Pancreas (tissue), 10 donors: ENCODE results near the gene COL6A1. TPM values are rescaled to one million over a fixed set of nuclear protein-coding genes. Genes with fewer than 3 reads are reported as not detected.

ENCODE experiments used
- ATAC-seq, 4 donors: fragments of 200-7000 bp; cut with Tn5 transposase; one replicate each; pipeline versions ENCODE4 v1.8.0 to v1.9.1; 2020; ENCODE audit warnings: mild to moderate bottlenecking in 4 of 4, moderate library complexity in 4 of 4
- DNase-seq, 6 donors: peaks; one replicate each; pipeline ENCODE4 v3.0.0-alpha.2; 2020
- FAIRE-seq: peaks from 2 replicates; lab custom pipeline; 2012; peaks lifted over from hg19 to GRCh38; lab: Jason Lieb, UNC
- H3K27ac ChIP-seq, 4 donors: fragments of 200-600 bp; sonication (generic); 1 replicate in 3 of 4; 2 replicates in 1 of 4; pipeline versions ENCODE4 v1.5.0 to v1.8.0; 2020
- H3K27me3 ChIP-seq, 4 donors: fragments of 200-600 bp; one replicate each; pipeline ENCODE4 v1.8.0; 2021
- H3K36me3 ChIP-seq, 3 donors: fragments of 200-600 bp; sonication (generic) in 1 of 3; one replicate each; pipeline versions ENCODE4 v1.5.0 to v1.8.0; 2020 to 2021
- H3K4me1 ChIP-seq, 3 donors: fragments of 200-600 bp; one replicate each; pipeline ENCODE4 v1.8.0; 2021
- H3K4me3 ChIP-seq, 4 donors: fragments of 200-600 bp; sonication (generic) in 2 of 4; one replicate each; pipeline versions ENCODE4 v1.5.0 to v1.8.0; 2020 to 2021
- H3K9me3 ChIP-seq, 4 donors: fragments of 200-600 bp; one replicate each; pipeline ENCODE4 v1.8.0; 2021
- WGBS, 2 donors: extraction: QIAGEN DNeasy Blood & Tissue Kit; methylation state at CpG; one replicate each; pipeline ENCODE4 v1.1.7; 2013; 5-methylcytosine and 5-hydroxymethylcytosine counted together
- intact Hi-C, 3 donors: fragments of 100-400 bp; cut with DNase I; formaldehyde crosslinking; loops; one replicate each; pipeline versions ENCODE4 v1.11.1 to v1.14.2; 2022
- polyA plus RNA-seq, 2 donors: library from polyadenylated mRNA; stranded (reverse); fragments of 200-250 nt; gene quantifications; one replicate each; pipeline ENCODE4 v1.2.3, GENCODE V29; 2013
- total RNA-seq, 6 donors: library from RNA; stranded (reverse); fragmentation: NEBNext Ultra II Directional in 4 of 6; extraction: Animal tissue kit (Norgen Biotek cat#: 25700) in 4 of 6; gene quantifications; one replicate each; pipeline versions ENCODE4 v1.2.1 to v1.2.4, GENCODE V29; 2021 to 2023
- TF ChIP-seq, protein P1 (sequence below), 4 donors: fragments of 200-600 bp; sonication (generic) in 3 of 4; IDR thresholded peaks; one replicate each; pipeline versions ENCODE4 v1.5.0 to v1.8.0; 2021; ENCODE audit warnings: antibody characterized with exemption in 4 of 4
- donor health status: healthy with polysubstance abuse.
- donor health status: DM: no; HTN: no; CAD: no; lungs with moderate emphysema.
- donor health status: DM: no; HTN: no; CAD: no.
- donor health status: control.
- donor health status: control.
- donor health status: Bipolar disorder and iron deficiency.
- donor health status: DM: yes; HTN: yes; CAD: no.
- donor health status: DM: no; HTN: no; CAD: no.
- donor health status: DM: no; HTN: no; CAD: no.
- donor health status: DM: yes; HTN: yes; CAD: no.

COL6A1 gene
- total and polyA plus RNA-seq, 8 donors = 22.9 to 131 (median 61.2) TPM

DNA sequence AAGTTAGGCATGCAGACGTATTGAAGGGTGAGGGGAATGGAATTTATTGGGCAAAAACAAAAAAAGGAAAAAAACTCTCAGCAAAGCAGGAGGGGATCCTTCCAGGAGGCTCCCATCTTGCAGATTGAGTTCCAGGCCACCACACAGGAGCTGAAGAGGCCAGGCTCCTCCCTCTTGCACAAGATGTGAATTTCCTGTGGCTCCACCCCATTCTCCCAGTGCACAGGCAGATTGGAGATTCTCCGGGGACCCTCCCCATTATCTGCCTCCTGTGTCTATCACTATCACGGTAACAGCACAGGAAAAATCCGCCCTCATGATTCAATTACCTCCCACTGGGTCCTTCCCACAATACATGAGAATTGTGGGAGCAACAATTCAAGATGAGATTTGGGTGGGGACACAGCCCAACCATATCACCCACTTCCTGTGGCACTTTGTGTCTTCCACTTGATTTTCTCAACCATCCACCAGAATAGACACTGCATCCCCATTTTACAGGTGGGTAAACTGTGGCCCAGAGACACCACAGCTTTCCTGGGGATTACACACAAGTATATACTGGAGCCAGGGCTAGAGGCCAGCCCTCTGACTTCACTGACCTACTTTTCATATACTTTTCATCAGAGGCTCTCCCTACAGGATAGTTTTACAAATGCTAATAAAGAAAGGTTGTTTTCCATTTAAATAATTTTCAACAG lies 18.9 kb upstream of the COL6A1 start:
- Histone ChIP-seq H3K4me1 (no peaks in the 10 kb centered on the region), H3K36me3 (no peaks in the 10 kb centered on the region), H3K27me3 (no peaks in the 10 kb centered on the region), H3K27ac (no peak overlapping the region), H3K4me3 (no peak overlapping the region), H3K9me3 (no peaks in the 10 kb centered on the region)
- FAIRE-seq = no peak
- ATAC-seq = no peak
- TF ChIP-seq, protein P1, sequence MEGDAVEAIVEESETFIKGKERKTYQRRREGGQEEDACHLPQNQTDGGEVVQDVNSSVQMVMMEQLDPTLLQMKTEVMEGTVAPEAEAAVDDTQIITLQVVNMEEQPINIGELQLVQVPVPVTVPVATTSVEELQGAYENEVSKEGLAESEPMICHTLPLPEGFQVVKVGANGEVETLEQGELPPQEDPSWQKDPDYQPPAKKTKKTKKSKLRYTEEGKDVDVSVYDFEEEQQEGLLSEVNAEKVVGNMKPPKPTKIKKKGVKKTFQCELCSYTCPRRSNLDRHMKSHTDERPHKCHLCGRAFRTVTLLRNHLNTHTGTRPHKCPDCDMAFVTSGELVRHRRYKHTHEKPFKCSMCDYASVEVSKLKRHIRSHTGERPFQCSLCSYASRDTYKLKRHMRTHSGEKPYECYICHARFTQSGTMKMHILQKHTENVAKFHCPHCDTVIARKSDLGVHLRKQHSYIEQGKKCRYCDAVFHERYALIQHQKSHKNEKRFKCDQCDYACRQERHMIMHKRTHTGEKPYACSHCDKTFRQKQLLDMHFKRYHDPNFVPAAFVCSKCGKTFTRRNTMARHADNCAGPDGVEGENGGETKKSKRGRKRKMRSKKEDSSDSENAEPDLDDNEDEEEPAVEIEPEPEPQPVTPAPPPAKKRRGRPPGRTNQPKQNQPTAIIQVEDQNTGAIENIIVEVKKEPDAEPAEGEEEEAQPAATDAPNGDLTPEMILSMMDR (IDR thresholded peaks at IDR 0.05) = no peak
- DNase-seq = no peak
- intact Hi-C loops = no loop called here
- WGBS, 2 donors = 56 to 59% methylated on average over 4 of the region's 4 CpGs

DNA sequence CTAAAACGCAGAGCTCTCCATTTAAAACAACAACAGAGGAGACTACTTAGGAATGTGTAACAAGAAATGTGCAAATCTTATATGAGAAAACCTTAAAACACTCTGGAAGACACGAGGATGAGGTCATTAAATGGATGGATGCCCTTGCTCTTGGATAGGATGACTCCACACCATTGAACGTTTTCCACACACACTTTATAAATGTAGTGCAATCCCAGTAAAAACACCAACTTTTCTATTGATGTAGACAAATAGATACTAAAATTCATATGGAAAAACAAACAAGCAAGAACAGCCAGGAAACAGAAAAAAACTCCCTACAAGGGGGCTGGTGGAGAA lies 18.4 kb upstream of the COL6A1 start:
- no peak for ATAC-seq
- Histone ChIP-seq H3K4me1 (no peaks in the 10 kb centered on the region), H3K4me3 (no peak overlapping the region), H3K27ac (no peak overlapping the region), H3K36me3 (no peaks in the 10 kb centered on the region), H3K27me3 (no peaks in the 10 kb centered on the region), H3K9me3 (no peaks in the 10 kb centered on the region)
- TF ChIP-seq, protein P1 (IDR thresholded peaks at IDR 0.05) = no peak
- DNase-seq = no peak
- intact Hi-C loops = no loop called here
- 36 to 57% methylated on average over 3 of the region's 3 CpGs for WGBS, 2 donors
- FAIRE-seq = no peak

DNA sequence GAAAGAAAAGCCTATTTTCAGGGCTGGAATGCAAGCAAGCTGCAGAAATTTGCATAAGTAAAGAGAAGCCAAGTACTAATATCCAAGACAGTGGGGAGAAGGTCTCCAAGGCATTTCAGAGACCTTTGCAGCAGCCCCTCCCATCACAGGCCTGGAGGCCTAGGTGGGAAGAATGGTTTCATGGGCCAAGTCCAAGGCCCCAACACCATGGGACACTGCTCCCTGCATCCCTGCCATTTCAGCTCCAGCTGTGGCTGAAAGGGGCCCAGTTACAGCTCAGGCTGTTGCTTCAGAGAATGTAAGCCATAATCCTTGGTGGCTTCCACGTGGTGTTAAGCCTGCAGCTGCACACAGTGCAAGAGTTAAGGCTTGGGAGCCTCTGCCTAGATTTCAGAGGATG lies 16.9 kb upstream of the COL6A1 start:
- ATAC-seq = no peak
- DNase-seq = no peak
- intact Hi-C loops = no loop called here
- Histone ChIP-seq H3K4me3 (no peak overlapping the region), H3K27me3 (no peaks in the 10 kb centered on the region), H3K27ac (no peak overlapping the region), H3K4me1 (no peaks in the 10 kb centered on the region), H3K36me3 (no peaks in the 10 kb centered on the region), H3K9me3 (no peaks in the 10 kb centered on the region)
- WGBS, 2 donors = 30 to 31% methylated on average over 1 of the region's 1 CpG
- FAIRE-seq = no peak
- TF ChIP-seq, protein P1 (IDR thresholded peaks at IDR 0.05) = no peak

DNA sequence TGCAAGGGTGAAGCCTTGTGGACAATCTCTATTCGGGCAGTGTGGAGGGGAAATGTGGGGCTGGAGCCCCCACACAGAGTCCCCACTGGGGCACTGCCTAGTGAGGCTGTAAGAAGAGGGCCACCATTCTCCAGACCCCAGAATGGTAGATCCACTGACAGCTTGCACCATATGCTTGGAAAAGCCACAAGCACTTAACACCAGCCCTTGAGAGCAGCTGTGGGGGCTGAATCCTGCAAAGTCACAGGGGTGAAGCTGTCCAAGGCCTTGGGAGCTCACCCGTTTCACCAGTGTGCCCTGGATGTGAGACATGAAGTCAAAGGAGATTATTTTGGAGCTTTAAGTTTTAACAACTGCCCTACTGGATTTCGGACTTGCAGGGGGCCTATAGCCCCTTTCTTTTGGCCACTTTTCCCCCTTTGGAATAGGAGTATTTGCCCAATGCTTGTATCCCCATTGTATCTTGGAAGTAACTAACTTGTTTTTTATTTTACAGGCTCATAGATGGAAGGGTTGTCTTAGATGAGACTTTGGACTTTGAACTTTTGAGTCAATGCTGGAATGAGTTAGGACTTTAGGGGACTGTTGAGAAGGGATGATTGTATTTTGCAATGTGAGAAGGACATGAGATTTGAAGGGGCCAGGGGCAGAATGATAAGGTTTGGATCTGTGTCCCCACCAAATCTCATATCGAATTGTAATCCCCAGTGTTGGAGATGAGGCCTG lies 16.3 kb upstream of the COL6A1 start:
- Histone ChIP-seq H3K27ac (no peak overlapping the region), H3K27me3 (no peaks in the 10 kb centered on the region), H3K4me3 (no peak overlapping the region), H3K36me3 (no peaks in the 10 kb centered on the region), H3K4me1 (no peaks in the 10 kb centered on the region), H3K9me3 (no peaks in the 10 kb centered on the region)
- TF ChIP-seq, protein P1 (IDR thresholded peaks at IDR 0.05) = no peak
- WGBS, 2 donors = 67 to 73% methylated on average over 4 of the region's 4 CpGs
- intact Hi-C loops = no loop called here
- FAIRE-seq (no peak), DNase-seq (no peak), ATAC-seq (no peak)
